Thyroid gland (tissue), 4 donors: ENCODE results near the gene AGBL3.

Source experiments
- POLR2A ChIP-seq, 2 donors: fragments of 450-650 bp; IDR thresholded peaks; one replicate each; pipeline ENCODE4 v1.6.1; 2017; ENCODE audit warnings: antibody characterized with exemption in 2 of 2, mild to moderate bottlenecking in 2 of 2, moderate library complexity in 1 of 2
- TF ChIP-seq, protein P1 (sequence below), 6 experiments: fragments of 200-600 bp in 3 of 6; fragments of 450-650 bp in 3 of 6; sonication (generic) in 3 of 6; IDR thresholded peaks; one replicate each; pipeline ENCODE4 v1.5.1; 2016 to 2019; ENCODE audit warnings: antibody characterized with exemption in 6 of 6, mild to moderate bottlenecking in 2 of 6, inconsistent platforms in 1 of 6, moderate library complexity in 1 of 6

DNA sequence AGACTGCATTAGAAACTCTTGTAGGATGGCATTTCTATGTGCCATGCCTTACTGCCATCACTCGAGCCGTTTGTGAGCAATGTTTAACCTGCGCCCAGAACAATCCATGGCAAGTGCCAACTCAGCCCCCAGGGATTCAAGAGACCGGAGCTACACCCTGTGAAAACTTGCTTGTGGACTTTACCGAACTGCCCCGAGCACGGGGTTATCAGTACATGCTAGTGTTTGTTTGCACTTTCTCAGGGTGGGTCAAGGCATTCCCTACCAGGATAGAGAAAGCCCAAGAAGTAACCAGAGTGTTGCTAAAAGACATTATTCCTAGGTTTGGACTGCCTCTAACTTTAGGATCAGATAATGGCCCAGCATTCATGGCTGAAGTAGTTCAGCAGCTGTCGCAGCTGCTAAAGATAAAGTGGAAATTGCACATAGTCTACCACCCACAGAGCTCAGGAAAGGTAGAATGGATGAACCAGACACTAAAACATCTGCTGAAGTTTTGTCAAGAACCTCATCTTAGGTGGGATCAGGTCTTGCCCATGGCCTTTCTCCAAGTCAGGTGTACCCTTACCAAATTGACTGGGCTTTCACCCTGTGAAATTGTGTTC, 193.1 kb downstream of the AGBL3 start:
- TF ChIP-seq, protein P1, sequence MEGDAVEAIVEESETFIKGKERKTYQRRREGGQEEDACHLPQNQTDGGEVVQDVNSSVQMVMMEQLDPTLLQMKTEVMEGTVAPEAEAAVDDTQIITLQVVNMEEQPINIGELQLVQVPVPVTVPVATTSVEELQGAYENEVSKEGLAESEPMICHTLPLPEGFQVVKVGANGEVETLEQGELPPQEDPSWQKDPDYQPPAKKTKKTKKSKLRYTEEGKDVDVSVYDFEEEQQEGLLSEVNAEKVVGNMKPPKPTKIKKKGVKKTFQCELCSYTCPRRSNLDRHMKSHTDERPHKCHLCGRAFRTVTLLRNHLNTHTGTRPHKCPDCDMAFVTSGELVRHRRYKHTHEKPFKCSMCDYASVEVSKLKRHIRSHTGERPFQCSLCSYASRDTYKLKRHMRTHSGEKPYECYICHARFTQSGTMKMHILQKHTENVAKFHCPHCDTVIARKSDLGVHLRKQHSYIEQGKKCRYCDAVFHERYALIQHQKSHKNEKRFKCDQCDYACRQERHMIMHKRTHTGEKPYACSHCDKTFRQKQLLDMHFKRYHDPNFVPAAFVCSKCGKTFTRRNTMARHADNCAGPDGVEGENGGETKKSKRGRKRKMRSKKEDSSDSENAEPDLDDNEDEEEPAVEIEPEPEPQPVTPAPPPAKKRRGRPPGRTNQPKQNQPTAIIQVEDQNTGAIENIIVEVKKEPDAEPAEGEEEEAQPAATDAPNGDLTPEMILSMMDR (IDR thresholded peaks at IDR 0.05) = no peak
- TF ChIP-seq POLR2A (IDR thresholded peaks at IDR 0.05) = no peak
